ENCODE measurements around the gene SLC35A4.

DNA sequence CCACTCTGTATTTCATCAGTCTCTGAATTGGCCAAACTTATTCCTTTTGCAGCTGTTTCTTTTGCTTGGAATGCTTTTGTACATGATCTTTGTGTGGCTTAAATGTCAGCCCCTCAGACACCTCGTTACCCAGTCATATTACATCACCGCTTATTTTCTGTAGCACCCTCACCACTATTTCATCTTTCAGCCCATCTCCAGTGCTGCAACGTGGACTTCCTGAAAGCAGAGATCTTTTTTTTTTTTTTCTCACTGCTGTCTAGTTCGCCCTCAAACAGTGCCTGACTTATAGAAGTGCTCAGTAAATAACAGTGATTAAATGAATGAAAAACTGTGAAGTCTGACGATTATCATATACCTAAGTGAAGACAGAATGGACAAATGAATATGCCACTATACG is 8.2 kb upstream of the SLC35A4 start:
- TF ChIP-seq, protein P1, sequence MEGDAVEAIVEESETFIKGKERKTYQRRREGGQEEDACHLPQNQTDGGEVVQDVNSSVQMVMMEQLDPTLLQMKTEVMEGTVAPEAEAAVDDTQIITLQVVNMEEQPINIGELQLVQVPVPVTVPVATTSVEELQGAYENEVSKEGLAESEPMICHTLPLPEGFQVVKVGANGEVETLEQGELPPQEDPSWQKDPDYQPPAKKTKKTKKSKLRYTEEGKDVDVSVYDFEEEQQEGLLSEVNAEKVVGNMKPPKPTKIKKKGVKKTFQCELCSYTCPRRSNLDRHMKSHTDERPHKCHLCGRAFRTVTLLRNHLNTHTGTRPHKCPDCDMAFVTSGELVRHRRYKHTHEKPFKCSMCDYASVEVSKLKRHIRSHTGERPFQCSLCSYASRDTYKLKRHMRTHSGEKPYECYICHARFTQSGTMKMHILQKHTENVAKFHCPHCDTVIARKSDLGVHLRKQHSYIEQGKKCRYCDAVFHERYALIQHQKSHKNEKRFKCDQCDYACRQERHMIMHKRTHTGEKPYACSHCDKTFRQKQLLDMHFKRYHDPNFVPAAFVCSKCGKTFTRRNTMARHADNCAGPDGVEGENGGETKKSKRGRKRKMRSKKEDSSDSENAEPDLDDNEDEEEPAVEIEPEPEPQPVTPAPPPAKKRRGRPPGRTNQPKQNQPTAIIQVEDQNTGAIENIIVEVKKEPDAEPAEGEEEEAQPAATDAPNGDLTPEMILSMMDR (IDR thresholded peaks at IDR 0.05) = no peak
- TF ChIP-seq POLR2A (IDR thresholded peaks at IDR 0.05) = no peak

All from testis (tissue), 2 donors.